ENCODE results near the gene SCD5.

GRCh38 chr4:82611982-82612381 lies 186.6 kb downstream of the SCD5 start:
- TF ChIP-seq POLR2A (IDR thresholded peaks at IDR 0.05), result no peak
- no peak for TF ChIP-seq CTCF (IDR thresholded peaks at IDR 0.05)

Data from right lobe of liver (tissue), 4 donors.